ENCODE results near the gene MAP1LC3B2. TPM values are rescaled to one million over a fixed set of nuclear protein-coding genes. Genes with fewer than 3 reads are reported as not detected.

The MAP1LC3B2 gene
- total and polyA plus RNA-seq, 2 of the 8 experiments (the other 6 are each of a cell fraction or from before 2014, with no cell fraction given) = 0.39 to 1.5 TPM

GRCh38 chr12:116583129-116583694 lies 24.0 kb downstream of the MAP1LC3B2 start:
- Histone ChIP-seq H3K79me1 (ENCODE audit: low read depth, low read length) (no peaks in the 10 kb centered on the region), H4K20me1 (replicated peaks in 1 of 2; ENCODE audit: control insufficient read depth in 1 of 2, insufficient read depth in 2 of 2, low read length in 2 of 2) (no peaks in the 10 kb centered on the region), H2BK12ac (ENCODE audit: low read depth, low read length) (no peak overlapping the region), H2BK20ac (ENCODE audit: low read length) (no peak overlapping the region), H3K4me3 (ENCODE audit: extremely low read depth in 1 of 4, insufficient read depth in 2 of 4, low read depth in 3 of 4, low read length in 4 of 4) (no peak overlapping the region), H3K4me1 (replicated peaks in 1 of 4; ENCODE audit: control insufficient read depth in 3 of 4, insufficient read depth in 4 of 4, low read length in 3 of 4) (no peaks in the 10 kb centered on the region), H3K23me2 (ENCODE audit: low read depth, low read length) (no peaks in the 10 kb centered on the region; the same call in 1 of the 2 replicates), H2BK5ac (ENCODE audit: low read depth, low read length) (no peak overlapping the region), H3K9me3 (ENCODE audit: insufficient read depth in 2 of 2, low read depth in 1 of 2, low read length in 1 of 2) (peaks cover 10 to 11% of the 10 kb centered on the region in 2 experiments), H3K4me2 (ENCODE audit: insufficient read depth in 1 of 2, low read depth in 2 of 2, low read length in 2 of 2) (no peak overlapping the region), H3K18ac (ENCODE audit: extremely low read depth, low read length) (no peak overlapping the region), H4K5ac (ENCODE audit: insufficient read length, low read depth, low read length) (no peak overlapping the region), H3K4ac (replicated peaks; ENCODE audit: insufficient read length, low read depth, low read length) (no peak overlapping the region), H2BK120ac (replicated peaks; ENCODE audit: low read depth, low read length) (no peak overlapping the region), H3K14ac (ENCODE audit: insufficient read length) (no peak overlapping the region), H2AK5ac (ENCODE audit: low read depth, low read length) (no peak overlapping the region), H4K91ac (replicated peaks; ENCODE audit: insufficient read length, low read length) (no peak overlapping the region), H3K27me3 (replicated peaks in 1 of 4; ENCODE audit: control insufficient read depth in 3 of 4, extremely low read depth in 1 of 4, insufficient read depth in 3 of 4, low read length in 3 of 4) (no peaks in the 10 kb centered on the region), H3K56ac (replicated peaks; ENCODE audit: insufficient read length, low read depth, low read length) (no peak overlapping the region), H3K9ac (replicated peaks in 1 of 4; ENCODE audit: extremely low read depth in 1 of 4, low read depth in 3 of 4, low read length in 3 of 4) (no peak overlapping the region), H3K79me2 (ENCODE audit: control insufficient read depth in 1 of 2, insufficient read depth in 2 of 2, low read length in 2 of 2) (no peaks in the 10 kb centered on the region), H3K23ac (ENCODE audit: insufficient read length) (no peak overlapping the region), H3K27ac (ENCODE audit: low read depth, low read length) (no peak overlapping the region), H3K36me3 (ENCODE audit: control insufficient read depth in 2 of 4, insufficient read depth in 4 of 4, low read length in 3 of 4) (no peaks in the 10 kb centered on the region), H4K8ac (ENCODE audit: extremely low read depth, insufficient read depth, low read length) (no peak overlapping the region), H2AFZ (ENCODE audit: low read length) (no peak overlapping the region), H2BK15ac (ENCODE audit: low read length) (no peak overlapping the region)
- ChIA-PET CTCF (ENCODE audit: partially characterized antibody) (interaction anchor here (0.6 to 1.2 kb wide), 7 partner anchors 13 to 153 kb away, joined by 3 to 5 read pairs (median 3); partner anchors contain the start of gene MAP1LC3B2), POLR2A (ENCODE audit: partially characterized antibody) (interaction anchor here (0.5 kb wide), 1 partner anchor 48 kb away, joined by 3 read pairs; no protein-coding TSS in a partner anchor)
- no peak for TF ChIP-seq NANOG (IDR thresholded peaks at IDR 0.05; ENCODE audit: insufficient read depth, low read depth, low read length, poor library complexity, severe bottlenecking)
- no peak for TF ChIP-seq SAP30 (IDR thresholded peaks at IDR 0.05; ENCODE audit: insufficient read depth, insufficient replicate concordance, low read length)
- TF ChIP-seq JUN (IDR thresholded peaks at IDR 0.05; ENCODE audit: low read depth, low read length) = no peak
- FAIRE-seq (no peak), DNase-seq (ENCODE audit: low read depth in 1 of 2, low spot score in 2 of 2) (no peak)
- 89% methylated on average over 6 of the region's 6 CpGs; no CpG with 5 or more reads in 1 of the 2 experiments for WGBS, 2 experiments (ENCODE audit: extremely low coverage in 1 of 2, insufficient coverage in 1 of 2, insufficient read length in 1 of 2, insufficient replicate concordance in 2 of 2, low coverage in 1 of 2, low lambda C conversion rate in 2 of 2, missing lambda C conversion rate in 1 of 2)

Data from H1 (cell line).